NCI-H1417 (cell line): Measurements from ENCODE around the gene BTF3.
A peak's percentile ranks its signal among the peaks of the same experiment; 100 is the strongest.
"Not testable (repeated sequence)": the region's sequence is repeated elsewhere in the genome, so short reads cannot be mapped to it uniquely, and the experiment has no call there.

Source experiments
- DNase-seq, 3 experiments: peaks; one replicate each; lab custom pipeline; 2025; lab: John Stamatoyannopoulos, UW

Gene BTF3

GRCh38 chr5:73498057-73498992, at the start of gene BTF3:
BTF3 (plus strand) TSS chr5:73498442; CDS start chr5:73498668, 226 bp downstream.
- peak; percentile 89 to 96 (median 95) for DNase-seq

DNA sequence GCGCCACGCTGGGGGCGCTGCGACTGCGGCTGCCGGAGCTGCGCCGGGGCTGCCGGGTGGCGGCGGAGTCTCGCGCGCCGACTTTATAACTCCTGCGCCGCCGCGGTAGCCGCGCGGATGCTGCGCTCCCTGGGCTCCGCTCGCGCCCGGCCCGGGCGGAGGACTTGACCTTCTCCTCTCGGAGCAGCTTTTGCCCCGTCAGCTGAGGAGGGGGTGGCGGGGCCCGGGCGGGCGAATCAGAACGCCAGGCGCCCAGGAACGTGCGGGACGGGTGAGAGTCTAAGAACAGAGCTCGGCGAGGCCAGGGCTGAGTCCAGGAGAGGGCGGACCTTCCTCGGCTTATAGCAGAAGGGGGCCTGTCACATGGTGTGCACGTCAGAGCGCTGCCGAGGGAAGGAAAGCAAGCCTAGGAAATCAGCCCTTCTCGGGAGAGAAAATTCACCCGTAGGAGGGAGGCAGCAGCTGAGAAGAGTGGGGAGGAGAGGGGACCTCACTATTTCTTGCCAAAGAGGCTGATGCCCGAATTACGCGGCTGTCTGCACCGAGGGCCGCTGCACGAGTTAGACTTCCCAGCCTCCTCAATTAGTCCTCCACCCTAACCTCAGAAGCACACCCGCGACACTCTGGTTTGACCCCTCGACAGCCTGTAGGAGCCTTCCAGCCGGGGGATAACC, 49.6 kb upstream of the BTF3 start, which contains the start of gene FOXD1:
FOXD1 (minus strand) TSS at position 315 of the 674 bp plus-strand sequence. CDS start 415 bp downstream, outside the sequence.
- DNase-seq = peak; percentile 85 to 89 (median 88)

GRCh38 chr5:73450137-73450536, 48.1 kb upstream of the BTF3 start:
- no peak for DNase-seq

DNA sequence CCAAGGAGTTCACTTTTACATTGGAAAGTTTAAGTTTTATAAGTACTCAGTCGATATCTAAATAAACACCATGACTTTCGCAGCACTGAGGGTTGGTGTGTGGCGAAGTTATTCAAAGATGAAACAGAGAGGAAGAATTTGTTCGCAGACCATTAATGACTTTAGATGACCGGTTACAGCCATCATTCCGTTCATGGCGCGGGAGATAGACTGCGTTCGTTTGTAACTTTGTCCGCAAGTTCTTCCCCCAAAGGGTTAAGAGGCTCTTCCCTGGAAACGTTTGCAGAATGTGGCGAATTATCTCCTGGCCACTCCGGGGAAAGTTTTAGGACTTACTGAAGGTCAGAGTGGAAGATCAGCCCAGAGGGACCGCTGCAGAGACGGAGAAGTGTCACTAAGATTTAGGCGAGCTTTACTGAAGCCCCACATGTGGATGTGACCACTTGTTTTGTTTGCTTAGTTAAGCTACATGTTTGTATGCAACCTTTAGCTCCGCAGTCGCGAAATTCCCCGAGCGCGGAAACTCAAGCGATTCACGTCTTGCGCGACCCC, 47.5 kb upstream of the BTF3 start:
- DNase-seq = no peak

DNA sequence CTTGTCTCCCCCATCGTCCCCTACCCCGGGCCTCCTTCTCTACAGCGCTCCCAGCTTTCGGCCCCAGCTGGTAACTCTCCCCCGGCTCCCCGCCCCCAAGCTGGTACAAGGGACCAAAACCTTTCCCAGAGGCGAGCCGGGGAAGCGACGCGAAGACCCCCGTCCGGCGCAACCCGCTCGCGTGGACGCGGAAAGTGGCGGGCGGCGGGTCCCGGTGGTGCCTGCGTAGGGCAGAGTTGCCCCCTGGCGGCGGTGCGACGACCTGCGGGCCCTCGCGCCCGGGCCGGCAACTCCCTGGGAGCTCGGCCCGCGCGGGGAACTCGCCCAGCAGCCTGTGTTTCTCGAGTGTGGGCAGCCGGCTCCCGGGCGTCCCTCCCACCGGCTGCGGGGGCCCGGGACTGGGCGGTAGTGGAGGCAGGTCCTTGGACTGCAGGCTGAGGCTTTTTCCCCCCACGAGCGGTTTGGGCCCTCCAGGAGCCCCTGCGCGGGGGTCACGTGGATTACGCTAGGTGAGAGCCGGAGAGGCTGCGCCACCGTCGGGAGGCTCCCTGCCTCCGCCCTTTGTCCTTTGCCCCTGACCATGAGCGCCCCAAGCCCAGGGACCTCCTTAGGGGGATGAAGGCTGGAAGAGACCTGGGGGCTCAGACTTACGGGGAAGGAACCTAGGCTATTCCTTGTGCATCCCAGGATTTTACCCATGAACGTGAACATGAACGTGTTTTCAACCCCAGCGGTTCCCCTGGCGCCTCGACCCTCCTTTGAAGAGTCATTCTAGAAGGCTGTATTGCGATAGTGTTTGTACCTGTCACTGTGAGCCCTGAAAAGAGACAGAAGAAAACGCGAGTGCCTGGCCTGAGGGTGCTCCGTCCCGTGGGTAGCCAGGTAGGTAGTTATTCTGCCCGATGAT, 46.8 kb upstream of the BTF3 start:
- DNase-seq = peak; percentile 31 to 59 (median 35)

DNA sequence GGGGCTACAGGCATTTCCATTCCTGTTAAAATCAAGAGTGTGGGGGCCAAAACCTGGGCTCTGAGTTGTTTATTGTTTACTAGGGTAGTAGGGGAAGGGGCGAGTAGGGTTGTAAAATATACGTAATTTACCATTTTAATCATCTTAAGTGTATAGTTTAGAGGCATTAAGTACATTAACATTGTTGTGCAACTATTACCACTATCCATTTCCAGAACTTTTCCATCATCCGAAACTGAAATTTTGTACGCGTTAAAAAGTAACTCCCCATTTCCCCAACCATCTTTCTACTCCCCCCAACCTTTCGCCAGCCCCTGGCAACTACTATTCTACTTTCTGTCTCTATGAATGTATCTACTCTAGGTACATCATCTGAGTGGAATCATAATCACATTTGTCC, 46.0 kb upstream of the BTF3 start:
- DNase-seq = no peak

DNA sequence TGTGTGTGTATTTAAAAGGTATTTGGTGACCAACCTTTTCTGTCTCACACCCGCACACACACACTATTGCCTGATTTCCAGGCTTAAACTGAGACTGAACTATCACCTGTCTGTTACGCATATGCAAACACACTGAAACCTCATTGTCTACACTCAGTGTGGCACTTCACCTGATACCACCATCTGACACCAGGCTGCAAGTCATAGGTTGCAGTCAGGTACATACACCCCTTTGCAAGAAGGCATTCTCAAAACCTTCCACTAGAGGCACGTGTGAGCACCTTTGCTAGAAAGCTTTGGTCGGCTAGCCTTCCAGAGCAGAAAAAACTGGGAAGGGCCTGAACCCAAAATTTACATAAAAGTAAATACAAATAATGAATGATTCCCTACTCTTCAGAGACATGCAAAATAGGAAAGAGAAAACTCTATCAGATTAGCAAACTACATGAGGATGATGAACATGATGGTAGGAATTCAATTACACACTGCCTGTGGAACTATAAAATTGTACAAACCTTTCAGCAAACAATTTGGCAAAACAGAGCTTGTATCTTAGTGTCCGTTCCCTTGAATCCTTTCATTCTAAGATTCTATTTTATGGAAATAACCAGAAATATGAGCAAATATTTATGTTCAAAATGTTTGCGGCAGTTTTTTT, 43.7 kb upstream of the BTF3 start:
- DNase-seq = peak; percentile 53 to 88 (median 80)

DNA sequence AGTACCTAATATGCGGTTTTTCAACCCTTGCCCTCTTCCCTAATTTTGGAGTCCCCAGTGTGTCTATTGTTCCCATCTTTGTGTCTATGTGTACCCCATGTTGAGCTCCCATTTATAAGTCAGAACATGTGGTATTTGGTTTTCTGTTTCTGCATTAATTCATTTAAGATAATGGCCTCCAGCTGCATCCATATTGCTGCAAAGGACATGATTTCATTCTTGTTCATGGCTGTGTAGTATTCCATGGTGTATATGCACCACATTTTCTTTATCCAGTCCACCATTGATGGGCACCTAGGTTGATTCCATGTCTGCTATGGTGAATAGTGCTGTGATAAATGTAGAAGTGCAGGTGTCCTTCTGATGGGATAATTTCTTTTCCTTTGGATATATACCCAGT, 41.8 kb upstream of the BTF3 start:
- not testable (repeated sequence) for DNase-seq

DNA sequence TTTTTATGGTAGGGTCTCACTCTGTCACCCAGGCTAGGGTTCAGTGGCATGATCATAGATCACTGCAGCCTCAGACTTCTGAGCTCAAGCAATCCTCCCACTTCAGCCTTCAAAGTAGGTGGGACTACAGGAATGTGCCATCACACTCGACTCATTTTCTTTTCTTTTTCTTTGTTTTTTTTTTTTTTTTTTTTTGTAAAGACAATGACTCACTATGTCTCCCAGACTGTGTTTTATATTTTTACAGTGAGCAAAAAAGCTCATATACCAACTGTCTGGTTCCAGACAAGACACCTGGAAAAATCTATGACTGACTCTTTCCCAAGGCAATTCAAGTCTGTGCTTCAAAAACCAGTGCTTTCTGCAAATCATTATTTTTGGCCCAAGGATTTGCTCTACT, 38.9 kb upstream of the BTF3 start:
- no peak for DNase-seq

DNA sequence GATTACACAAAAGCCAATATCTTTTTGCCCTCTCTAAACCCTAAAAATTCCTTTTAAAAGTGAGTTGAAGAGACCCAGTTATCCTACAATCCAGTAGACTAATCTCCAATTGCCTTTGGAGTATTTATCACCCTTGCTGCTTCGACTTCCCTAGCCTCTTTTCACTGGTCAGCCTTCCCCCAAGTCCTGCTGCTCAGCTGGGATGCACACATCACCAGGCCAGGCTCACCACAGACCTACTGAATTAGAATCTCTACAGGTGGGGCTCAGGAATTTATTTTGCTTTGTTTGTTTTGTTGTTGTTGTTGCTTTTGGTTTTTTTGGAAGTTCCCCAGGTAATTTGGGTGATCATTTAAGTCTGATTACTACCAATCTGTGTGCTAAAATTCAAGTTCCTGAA, 38.1 kb upstream of the BTF3 start:
- no peak for DNase-seq

DNA sequence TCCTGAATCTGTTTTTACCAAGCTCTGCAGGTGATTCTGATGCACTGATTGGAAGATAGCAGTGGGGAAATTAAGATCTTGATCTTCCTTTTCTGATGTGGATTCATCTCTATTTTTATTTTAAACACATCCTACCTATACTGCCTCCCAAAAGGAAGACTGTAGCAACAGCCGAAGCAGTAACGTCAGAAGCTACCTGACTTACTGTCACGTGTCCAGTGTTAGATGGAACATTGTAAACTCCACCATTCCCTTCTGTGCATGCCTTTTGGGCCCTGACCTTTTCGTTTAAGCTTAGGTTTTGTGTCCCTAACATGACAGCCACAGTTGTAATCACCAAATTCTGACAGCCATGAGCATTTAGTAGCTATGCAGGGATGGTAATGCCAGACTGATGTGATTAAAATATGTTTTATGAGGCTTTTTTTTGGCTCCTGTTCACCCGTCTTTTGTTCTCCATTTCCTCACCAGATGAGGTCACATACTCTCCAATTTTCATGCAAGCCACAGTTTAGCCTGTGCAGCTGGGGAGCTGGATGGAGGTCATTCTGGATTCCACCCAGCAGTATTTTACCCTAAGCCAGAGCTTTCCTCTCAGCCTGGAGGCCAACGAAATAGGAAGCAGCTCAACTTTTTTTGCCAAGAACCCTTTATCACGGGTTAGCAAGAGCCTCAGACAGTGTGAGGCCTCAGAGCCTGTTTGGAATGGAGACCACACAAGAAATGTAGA, 34.1 kb upstream of the BTF3 start:
- no peak for DNase-seq

- not testable (repeated sequence) for DNase-seq
Measured at GRCh38 chr5:73468638-73469037, 29.6 kb upstream of the BTF3 start.

- no peak for DNase-seq
Measured at GRCh38 chr5:73469878-73470277, 28.4 kb upstream of the BTF3 start.

GRCh38 chr5:73471654-73472053, 26.6 kb upstream of the BTF3 start:
- no peak for DNase-seq

GRCh38 chr5:73472116-73472515, 26.1 kb upstream of the BTF3 start:
- no peak for DNase-seq

- DNase-seq = no peak
Measured at GRCh38 chr5:73480500-73480899, 17.7 kb upstream of the BTF3 start.

GRCh38 chr5:73482383-73483136, 15.7 kb upstream of the BTF3 start:
- peak in 1 of 3 experiments; percentile 88 for DNase-seq

DNA sequence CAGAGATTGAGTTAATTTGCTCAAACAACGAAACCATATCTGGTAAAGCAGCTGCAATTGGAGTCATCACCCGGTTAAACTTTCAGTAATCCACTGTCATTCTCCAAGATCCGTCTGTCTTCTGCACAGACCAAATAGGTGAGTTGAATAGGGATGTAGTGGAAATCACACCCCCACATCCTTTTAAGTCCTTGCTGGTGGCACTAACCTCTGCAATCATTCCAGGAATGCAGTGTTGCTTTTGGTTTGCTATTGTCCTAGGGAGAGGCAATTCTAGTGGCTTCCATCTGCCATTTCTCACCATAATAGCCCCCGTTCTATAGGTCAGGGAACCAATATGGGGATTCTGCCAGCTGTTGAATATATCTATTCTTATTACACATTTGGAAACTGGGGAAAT, 14.6 kb upstream of the BTF3 start:
- no peak for DNase-seq

DNA sequence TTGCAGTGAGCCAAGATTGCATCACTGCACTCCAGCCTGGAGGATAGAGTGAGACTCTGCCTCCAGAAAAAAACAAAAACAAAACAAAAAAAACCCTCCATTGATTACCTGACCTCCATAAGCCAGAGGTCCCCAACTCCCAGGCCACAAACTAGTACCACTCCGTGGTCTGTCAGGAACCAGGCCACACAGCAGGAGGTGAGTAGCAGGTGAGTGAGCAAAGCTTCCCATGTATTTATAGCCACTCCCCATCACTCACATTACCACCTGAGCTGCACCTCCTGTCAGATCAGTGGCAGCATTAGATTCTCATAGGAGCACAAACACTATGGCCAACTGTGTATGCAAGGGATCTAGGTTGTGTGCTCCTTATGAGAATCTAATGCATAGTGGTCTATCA, 13.7 kb upstream of the BTF3 start:
- DNase-seq = peak in 1 of 3 experiments; percentile 20

DNA sequence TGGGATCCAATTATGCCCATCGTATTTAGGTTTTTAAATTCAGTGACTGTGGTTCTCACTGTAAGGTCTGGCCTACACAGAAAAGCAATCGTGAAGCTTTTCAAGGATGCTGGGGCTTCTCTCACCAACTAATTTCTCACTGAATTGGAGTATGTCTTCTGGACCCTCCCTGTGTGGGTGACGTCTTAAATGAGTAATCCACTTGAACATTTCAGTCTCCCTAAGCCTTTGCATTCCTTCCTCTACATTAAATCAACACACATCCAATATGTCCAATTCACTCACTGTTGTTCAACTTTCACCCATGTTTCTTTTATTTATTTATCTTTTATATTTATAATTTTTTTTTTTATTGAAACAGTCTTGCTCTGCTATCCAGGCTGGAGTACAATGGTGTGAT, 12.5 kb upstream of the BTF3 start:
- no peak for DNase-seq
